Measurements from ENCODE around the gene OLFML3. TPM values are rescaled to one million over a fixed set of nuclear protein-coding genes. Genes with fewer than 3 reads are reported as not detected.
A peak's percentile ranks its signal among the peaks of the same experiment; 100 is the strongest.

The OLFML3 gene
- total RNA-seq, 1 donor from 2014 or later, result 13.4 TPM

DNA sequence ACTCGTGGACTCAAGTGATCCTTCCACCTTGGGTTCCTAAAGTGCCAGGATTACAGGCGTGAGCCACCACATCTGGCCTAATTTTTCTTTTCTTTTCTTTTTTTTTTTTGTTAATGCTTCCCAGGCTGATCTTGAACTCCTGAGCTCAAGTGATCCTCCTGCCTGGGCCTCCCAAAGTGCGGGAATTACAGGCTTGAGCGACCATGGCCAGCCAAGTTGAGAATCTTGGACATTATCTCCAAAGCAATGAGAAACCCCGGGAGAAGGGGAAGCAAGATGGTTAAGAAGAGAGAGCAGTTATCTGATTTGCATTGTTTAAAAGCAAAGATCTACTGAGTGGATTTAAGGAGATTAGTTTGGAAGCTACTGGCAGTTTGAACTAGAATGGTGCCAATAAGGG is 41.1 kb upstream of the OLFML3 start:
- Histone ChIP-seq H3K9me3 (ENCODE audit: low read depth) (no peaks in the 10 kb centered on the region), H4K20me1 (ENCODE audit: low read depth) (peaks cover 81% of the 10 kb centered on the region), H3K27ac (no peak overlapping the region), H3K9ac (no peak overlapping the region), H3K79me2 (ENCODE audit: low read depth) (peaks cover 86% of the 10 kb centered on the region), H3K36me3 (peaks cover 10% of the 10 kb centered on the region), H2AFZ (replicated peaks) (no peak overlapping the region), H3K4me2 (no peak overlapping the region), H3F3A (ENCODE audit: low read depth) (peaks cover 6% of the 10 kb centered on the region), H3K27me3 (no peaks in the 10 kb centered on the region), H3K4me1 (peaks cover 9% of the 10 kb centered on the region), H3K4me3 (no peak overlapping the region)
- TF ChIP-seq EZH2phosphoT487 (IDR thresholded peaks at IDR 0.05) (no peak), EZH2 (IDR thresholded peaks at IDR 0.05) (no peak), CTCF (IDR thresholded peaks at IDR 0.05) (no peak)
- Mint-ChIP-seq H3K27me3 (ENCODE audit: insufficient read depth, low read depth) (no peaks in the 10 kb centered on the region), H3K4me1 (peaks cover 13% of the 10 kb centered on the region), H3K9me3 (no peaks in the 10 kb centered on the region), H3K36me3 (peaks cover 20% of the 10 kb centered on the region), H3K27ac (peak overlapping the region; percentile 32), H3K4me3 (no peak overlapping the region)
- peak; percentile 10 for DNase-seq (ENCODE audit: low spot score)

DNA sequence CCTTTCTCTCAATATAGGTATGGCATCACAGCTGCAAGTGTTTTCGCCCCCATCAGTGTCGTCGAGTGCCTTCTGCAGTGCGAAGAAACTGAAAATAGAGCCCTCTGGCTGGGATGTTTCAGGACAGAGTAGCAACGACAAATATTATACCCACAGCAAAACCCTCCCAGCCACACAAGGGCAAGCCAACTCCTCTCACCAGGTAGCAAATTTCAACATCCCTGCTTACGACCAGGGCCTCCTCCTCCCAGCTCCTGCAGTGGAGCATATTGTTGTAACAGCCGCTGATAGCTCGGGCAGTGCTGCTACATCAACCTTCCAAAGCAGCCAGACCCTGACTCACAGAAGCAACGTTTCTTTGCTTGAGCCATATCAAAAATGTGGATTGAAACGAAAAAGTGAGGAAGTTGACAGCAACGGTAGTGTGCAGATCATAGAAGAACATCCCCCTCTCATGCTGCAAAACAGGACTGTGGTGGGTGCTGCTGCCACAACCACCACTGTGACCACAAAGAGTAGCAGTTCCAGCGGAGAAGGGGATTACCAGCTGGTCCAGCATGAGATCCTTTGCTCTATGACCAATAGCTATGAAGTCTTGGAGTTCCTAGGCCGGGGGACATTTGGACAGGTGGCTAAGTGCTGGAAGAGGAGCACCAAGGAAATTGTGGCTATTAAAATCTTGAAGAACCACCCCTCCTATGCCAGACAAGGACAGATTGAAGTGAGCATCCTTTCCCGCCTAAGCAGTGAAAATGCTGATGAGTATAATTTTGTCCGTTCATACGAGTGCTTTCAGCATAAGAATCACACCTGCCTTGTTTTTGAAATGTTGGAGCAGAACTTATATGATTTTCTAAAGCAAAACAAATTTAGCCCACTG is 38.7 kb upstream of the OLFML3 start:
- peaks cover 86% of the 10 kb centered on the region for H3K79me2 ChIP-seq (ENCODE audit: low read depth)
- no peak overlapping the region for H3K4me2 ChIP-seq

DNA sequence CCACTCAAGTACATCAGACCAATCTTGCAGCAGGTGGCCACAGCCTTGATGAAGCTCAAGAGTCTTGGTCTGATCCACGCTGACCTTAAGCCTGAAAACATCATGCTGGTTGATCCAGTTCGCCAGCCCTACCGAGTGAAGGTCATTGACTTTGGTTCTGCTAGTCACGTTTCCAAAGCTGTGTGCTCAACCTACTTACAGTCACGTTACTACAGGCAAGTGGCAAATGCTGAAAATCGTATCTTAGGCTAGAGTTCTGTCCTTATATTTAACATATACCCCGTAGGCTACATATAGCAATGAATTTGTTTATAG is 38.1 kb upstream of the OLFML3 start:
- peaks cover 42% of the 10 kb centered on the region for H3K36me3 Mint-ChIP-seq
- no peak overlapping the region for H3K27ac Mint-ChIP-seq
- Histone ChIP-seq H3K4me1 (peaks cover 15% of the 10 kb centered on the region), H3K27me3 (no peaks in the 10 kb centered on the region), H3K36me3 (peaks cover 13% of the 10 kb centered on the region), H3K9ac (no peak overlapping the region), H3K9me3 (ENCODE audit: low read depth) (no peaks in the 10 kb centered on the region), H3K4me2 (no peak overlapping the region), H3K79me2 (ENCODE audit: low read depth) (peaks cover 86% of the 10 kb centered on the region), H4K20me1 (ENCODE audit: low read depth) (peaks cover 70% of the 10 kb centered on the region), H3K27ac (no peak overlapping the region), H3F3A (ENCODE audit: low read depth) (peaks cover 11% of the 10 kb centered on the region), H3K4me3 (no peak overlapping the region), H2AFZ (replicated peaks) (no peak overlapping the region)
- no peak overlapping the region for H3K4me3 Mint-ChIP-seq
- H3K4me1 Mint-ChIP-seq, result peaks cover 16% of the 10 kb centered on the region
- H3K9me3 Mint-ChIP-seq, result peaks cover 12% of the 10 kb centered on the region
- no peak for TF ChIP-seq EZH2phosphoT487 (IDR thresholded peaks at IDR 0.05)
- DNase-seq (ENCODE audit: low spot score), result no peak
- no peaks in the 10 kb centered on the region for H3K27me3 Mint-ChIP-seq (ENCODE audit: insufficient read depth, low read depth)

More for the DNA sequence above, 38.7 kb upstream of the OLFML3 start:
- H3K27ac Mint-ChIP-seq, result no peak overlapping the region
- Histone ChIP-seq H3K27me3 (no peaks in the 10 kb centered on the region), H3K9me3 (ENCODE audit: low read depth) (no peaks in the 10 kb centered on the region), H3K9ac (no peak overlapping the region), H3K27ac (no peak overlapping the region), H2AFZ (replicated peaks) (no peak overlapping the region), H3K36me3 (peaks cover 13% of the 10 kb centered on the region), H3K4me1 (peaks cover 9% of the 10 kb centered on the region), H3F3A (ENCODE audit: low read depth) (peaks cover 6% of the 10 kb centered on the region), H4K20me1 (ENCODE audit: low read depth) (peaks cover 70% of the 10 kb centered on the region), H3K4me3 (no peak overlapping the region)
- H3K27me3 Mint-ChIP-seq (ENCODE audit: insufficient read depth, low read depth), result no peaks in the 10 kb centered on the region
- DNase-seq (ENCODE audit: low spot score), result no peak
- TF ChIP-seq EZH2phosphoT487 (IDR thresholded peaks at IDR 0.05) (no peak), EZH2 (IDR thresholded peaks at IDR 0.05) (no peak)
- peaks cover 11% of the 10 kb centered on the region for H3K4me1 Mint-ChIP-seq
- H3K9me3 Mint-ChIP-seq, result peaks cover 12% of the 10 kb centered on the region
- no peak overlapping the region for H3K4me3 Mint-ChIP-seq
- peaks cover 38% of the 10 kb centered on the region for H3K36me3 Mint-ChIP-seq

DNA sequence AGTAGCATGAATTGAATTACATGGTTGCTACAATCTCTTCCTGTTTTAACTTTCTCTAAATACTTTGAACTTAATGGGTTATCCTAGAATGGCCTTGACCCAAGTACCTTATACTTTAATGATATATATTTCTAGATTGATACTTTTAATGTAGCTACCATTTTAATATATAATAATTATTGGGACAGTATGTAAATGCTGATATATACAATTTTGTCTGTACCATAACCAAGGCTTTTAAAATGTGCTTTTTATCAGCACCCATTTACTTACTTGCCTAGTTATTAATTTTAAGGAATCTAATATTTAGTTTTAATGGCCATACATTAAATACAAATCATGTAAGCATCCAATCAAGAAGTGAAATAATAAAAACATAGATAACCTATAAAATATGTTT is 36.7 kb upstream of the OLFML3 start:
- H3K27ac ChIP-seq, result no peak overlapping the region
- peaks cover 85% of the 10 kb centered on the region for H3K79me2 ChIP-seq (ENCODE audit: low read depth)

More for the DNA sequence above, 36.7 kb upstream of the OLFML3 start:
- Histone ChIP-seq H3K9ac (no peak overlapping the region), H3F3A (ENCODE audit: low read depth) (peaks cover 22% of the 10 kb centered on the region), H4K20me1 (ENCODE audit: low read depth) (peaks cover 70% of the 10 kb centered on the region), H3K4me2 (no peak overlapping the region), H3K4me3 (no peak overlapping the region), H2AFZ (replicated peaks) (no peak overlapping the region), H3K4me1 (peaks cover 21% of the 10 kb centered on the region), H3K9me3 (ENCODE audit: low read depth) (no peaks in the 10 kb centered on the region), H3K36me3 (peaks cover 13% of the 10 kb centered on the region), H3K27me3 (no peaks in the 10 kb centered on the region)
- Mint-ChIP-seq H3K36me3 (peaks cover 42% of the 10 kb centered on the region), H3K4me3 (no peak overlapping the region), H3K27me3 (ENCODE audit: insufficient read depth, low read depth) (no peaks in the 10 kb centered on the region), H3K4me1 (peaks cover 25% of the 10 kb centered on the region), H3K27ac (no peak overlapping the region), H3K9me3 (peaks cover 12% of the 10 kb centered on the region)
- no peak for DNase-seq (ENCODE audit: low spot score)
- no peak for TF ChIP-seq CTCF (IDR thresholded peaks at IDR 0.05)
- no peak for TF ChIP-seq EZH2 (IDR thresholded peaks at IDR 0.05)
- TF ChIP-seq EZH2phosphoT487 (IDR thresholded peaks at IDR 0.05), result no peak

Measured in neural progenitor cell (in vitro differentiated cells).